ENCODE results near the gene MELK. TPM values are rescaled to one million over a fixed set of nuclear protein-coding genes. Genes with fewer than 3 reads are reported as not detected.
"Not testable (repeated sequence)": the region's sequence is repeated elsewhere in the genome, so short reads cannot be mapped to it uniquely, and the experiment has no call there.

Gene MELK
- total and polyA plus RNA-seq, 12 donors = 0.12 to 11.4 (median 0.75) TPM

- 50 to 78% (median 53%) methylated on average over 3 of the region's 3 CpGs for WGBS, 4 donors
These were observed 25.1 kb upstream of the MELK start for GRCh38 chr9:36547598-36547997.

GRCh38 chr9:36548454-36548853 is 24.2 kb upstream of the MELK start:
- no peaks in the 10 kb centered on the region for H3K4me1 ChIP-seq (replicated peaks in 1 of 2)
- no peak overlapping the region for H3K27ac ChIP-seq
- DNase-seq = no peak
- intact Hi-C loops (cut with DNase I) = no loop called here
- H3K27me3 ChIP-seq = no peaks in the 10 kb centered on the region
- no peak overlapping the region for H3K4me3 ChIP-seq
- H3K36me3 ChIP-seq (replicated peaks in 1 of 2) = no peaks in the 10 kb centered on the region
- whole genome bisulfite sequencing, 4 donors = 63 to 77% (median 71%) methylated on average over 1 of the region's 1 CpG
- no peak for TF ChIP-seq CTCF (IDR thresholded peaks at IDR 0.05)
- no peak for TF ChIP-seq POLR2A (IDR thresholded peaks at IDR 0.05)
- no peaks in the 10 kb centered on the region for H3K9me3 ChIP-seq (replicated peaks in 1 of 3)

More at GRCh38 chr9:36547598-36547997, 25.1 kb upstream of the MELK start:
- no peaks in the 10 kb centered on the region for H3K4me1 ChIP-seq (replicated peaks in 1 of 2)
- H3K36me3 ChIP-seq (replicated peaks in 1 of 2) = no peaks in the 10 kb centered on the region
- H3K27ac ChIP-seq = no peak overlapping the region
- no peak for TF ChIP-seq CTCF (IDR thresholded peaks at IDR 0.05)
- no peak for TF ChIP-seq POLR2A (IDR thresholded peaks at IDR 0.05)
- no peaks in the 10 kb centered on the region for H3K27me3 ChIP-seq
- H3K4me3 ChIP-seq = no peak overlapping the region
- intact Hi-C loops (cut with DNase I) = no loop called here
- no peak for DNase-seq
- no peaks in the 10 kb centered on the region for H3K9me3 ChIP-seq (replicated peaks in 1 of 3)

GRCh38 chr9:36550135-36550534 is 22.6 kb upstream of the MELK start:
- Histone ChIP-seq H3K27me3 (no peaks in the 10 kb centered on the region), H3K4me1 (replicated peaks in 1 of 2) (no peaks in the 10 kb centered on the region), H3K9me3 (replicated peaks in 1 of 3) (no peaks in the 10 kb centered on the region), H3K27ac (no peak overlapping the region), H3K36me3 (replicated peaks in 1 of 2) (no peaks in the 10 kb centered on the region), H3K4me3 (no peak overlapping the region)
- intact Hi-C loops (cut with DNase I) = no loop called here
- no peak for DNase-seq
- no peak for TF ChIP-seq POLR2A (IDR thresholded peaks at IDR 0.05)
- no peak for TF ChIP-seq CTCF (IDR thresholded peaks at IDR 0.05)
- WGBS, 4 donors = 94 to 97% (median 95%) methylated on average over 8 of the region's 8 CpGs

GRCh38 chr9:36550631-36551098 is 22.0 kb upstream of the MELK start:
- H3K4me1 ChIP-seq (replicated peaks in 1 of 2); H3K4me3 ChIP-seq; H3K9me3 ChIP-seq (replicated peaks in 1 of 3); H3K27me3 ChIP-seq; H3K27ac ChIP-seq; DNase-seq; intact Hi-C loops (cut with DNase I); H3K36me3 ChIP-seq (replicated peaks in 1 of 2): not testable (repeated sequence)
- WGBS, 4 donors = 82 to 90% (median 87%) methylated on average over 7 to 10 of the region's 10 CpGs

GRCh38 chr9:36551129-36551528 is 21.6 kb upstream of the MELK start:
- H3K27ac ChIP-seq = no peak overlapping the region
- no peaks in the 10 kb centered on the region for H3K4me1 ChIP-seq (replicated peaks in 1 of 2)
- WGBS, 4 donors = 78 to 93% (median 84%) methylated on average over 3 of the region's 3 CpGs

More at GRCh38 chr9:36551129-36551528, 21.6 kb upstream of the MELK start:
- no peak for DNase-seq
- Histone ChIP-seq H3K27me3 (no peaks in the 10 kb centered on the region), H3K4me3 (no peak overlapping the region), H3K9me3 (replicated peaks in 1 of 3) (no peaks in the 10 kb centered on the region), H3K36me3 (replicated peaks in 1 of 2) (no peaks in the 10 kb centered on the region)
- TF ChIP-seq POLR2A (IDR thresholded peaks at IDR 0.05) = no peak
- TF ChIP-seq CTCF (IDR thresholded peaks at IDR 0.05) = no peak
- intact Hi-C loops (cut with DNase I) = no loop called here
